ENCODE measurements around the gene APP. TPM values are rescaled to one million over a fixed set of nuclear protein-coding genes. Genes with fewer than 3 reads are reported as not detected.

Gene APP
- total RNA-seq, 1 experiment from 2014 or later, result 266 TPM

DNA sequence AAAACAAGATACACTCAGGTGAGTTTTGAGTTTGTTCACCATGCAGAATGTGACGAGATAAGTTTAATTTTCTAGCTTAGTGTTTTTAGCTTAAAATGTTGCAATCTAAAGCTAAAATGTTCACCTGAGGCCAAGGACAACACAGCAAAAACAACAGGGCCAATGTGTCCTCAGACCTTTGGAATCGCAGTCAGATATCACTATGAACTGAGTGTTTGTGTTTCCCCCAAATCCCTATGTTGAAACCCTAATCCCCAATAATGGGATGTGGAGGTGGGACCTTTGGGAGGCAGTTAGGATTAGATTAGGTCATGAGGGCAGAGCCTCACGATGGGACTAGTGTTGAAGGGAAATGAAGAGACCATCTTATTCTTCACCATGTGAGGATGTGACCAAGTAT lies 291.4 kb downstream of the APP start:
- H3K9ac ChIP-seq (ENCODE audit: low read length), result no peak overlapping the region
- no peak overlapping the region for H3K4me3 ChIP-seq (ENCODE audit: low read length)
- H3K36me3 ChIP-seq (ENCODE audit: low read depth, low read length), result peaks cover 18% of the 10 kb centered on the region
- ChIA-PET CTCF (no interaction called here), POLR2A (ENCODE audit: unreplicated experiment) (interaction anchor here (0.5 kb wide), 1 partner anchor 22 kb away, joined by 12 read pairs; no protein-coding TSS in a partner anchor)
- no peaks in the 10 kb centered on the region for H4K20me1 ChIP-seq (ENCODE audit: low read length)
- no peak overlapping the region for H3K27ac ChIP-seq (ENCODE audit: low read length)
- H2AFZ ChIP-seq (ENCODE audit: low read length), result no peak overlapping the region
- H3F3A ChIP-seq (ENCODE audit: low read length, unreplicated experiment), result no peaks in the 10 kb centered on the region
- H3K9me3 ChIP-seq (ENCODE audit: low read length), result no peaks in the 10 kb centered on the region
- H3K79me2 ChIP-seq (ENCODE audit: low read length), result no peaks in the 10 kb centered on the region
- H3K4me1 ChIP-seq (ENCODE audit: insufficient read depth, low read length), result peaks cover 19% of the 10 kb centered on the region
- no peak for TF ChIP-seq EZH2phosphoT487 (IDR thresholded peaks at IDR 0.05; ENCODE audit: borderline replicate concordance, low read length)
- no peak for TF ChIP-seq EZH2 (IDR thresholded peaks at IDR 0.05; ENCODE audit: low read length, unreplicated experiment)
- TF ChIP-seq CTCF (conservative IDR thresholded peaks at IDR 0.05; ENCODE audit: low read depth, low read length), result no peak
- no TSS peak for BruUV-seq (replicated peaks)
- H3K4me2 ChIP-seq (ENCODE audit: low read length), result no peak overlapping the region
- DNase-seq, result no peak
- ATAC-seq, result no peak
- no peaks in the 10 kb centered on the region for H3K27me3 ChIP-seq (ENCODE audit: low read length)
- intact Hi-C loops (cut with micrococcal nuclease), result no loop called here
- no peaks in the 10 kb centered on the region for H3K9me2 ChIP-seq (replicated peaks; ENCODE audit: low read length)

- Histone ChIP-seq H3K36me3 (ENCODE audit: low read depth, low read length) (peaks cover 18% of the 10 kb centered on the region), H3K9ac (ENCODE audit: low read length) (no peak overlapping the region), H3K27ac (ENCODE audit: low read length) (peak overlapping the region; percentile 42), H3F3A (ENCODE audit: low read length, unreplicated experiment) (no peaks in the 10 kb centered on the region), H3K4me2 (ENCODE audit: low read length) (no peak overlapping the region), H4K20me1 (ENCODE audit: low read length) (no peaks in the 10 kb centered on the region), H3K4me1 (ENCODE audit: insufficient read depth, low read length) (peaks cover 19% of the 10 kb centered on the region), H3K4me3 (ENCODE audit: low read length) (no peak overlapping the region), H3K79me2 (ENCODE audit: low read length) (no peaks in the 10 kb centered on the region), H3K9me3 (ENCODE audit: low read length) (no peaks in the 10 kb centered on the region), H2AFZ (ENCODE audit: low read length) (no peak overlapping the region), H3K27me3 (ENCODE audit: low read length) (no peaks in the 10 kb centered on the region), H3K9me2 (replicated peaks; ENCODE audit: low read length) (no peaks in the 10 kb centered on the region)
- POLR2A ChIA-PET (ENCODE audit: unreplicated experiment), result no interaction called here
- TF ChIP-seq EZH2phosphoT487 (IDR thresholded peaks at IDR 0.05; ENCODE audit: borderline replicate concordance, low read length) (no peak), EZH2 (IDR thresholded peaks at IDR 0.05; ENCODE audit: low read length, unreplicated experiment) (no peak), CTCF (conservative IDR thresholded peaks at IDR 0.05; ENCODE audit: low read depth, low read length) (no peak)
- intact Hi-C loops (cut with micrococcal nuclease), result no loop called here
- CTCF ChIA-PET, result no interaction called here
- DNase-seq, result peak; percentile 81
- peak; percentile 49 for ATAC-seq
- BruUV-seq (replicated peaks), result no TSS peak
Measured at GRCh38 chr21:25878344-25878743, 292.2 kb downstream of the APP start.

GRCh38 chr21:25872271-25872670 lies 298.3 kb downstream of the APP start:
- Histone ChIP-seq H3F3A (ENCODE audit: low read length, unreplicated experiment) (no peaks in the 10 kb centered on the region), H4K20me1 (ENCODE audit: low read length) (no peaks in the 10 kb centered on the region), H3K9ac (ENCODE audit: low read length) (no peak overlapping the region), H3K4me2 (ENCODE audit: low read length) (no peak overlapping the region), H3K36me3 (ENCODE audit: low read depth, low read length) (no peaks in the 10 kb centered on the region), H3K9me2 (replicated peaks; ENCODE audit: low read length) (no peaks in the 10 kb centered on the region), H3K79me2 (ENCODE audit: low read length) (no peaks in the 10 kb centered on the region), H2AFZ (ENCODE audit: low read length) (no peak overlapping the region), H3K27ac (ENCODE audit: low read length) (no peak overlapping the region), H3K9me3 (ENCODE audit: low read length) (no peaks in the 10 kb centered on the region), H3K4me3 (ENCODE audit: low read length) (no peak overlapping the region), H3K4me1 (ENCODE audit: insufficient read depth, low read length) (no peaks in the 10 kb centered on the region), H3K27me3 (ENCODE audit: low read length) (no peaks in the 10 kb centered on the region)
- no peak for TF ChIP-seq EZH2 (IDR thresholded peaks at IDR 0.05; ENCODE audit: low read length, unreplicated experiment)
- peak; percentile 43 for TF ChIP-seq CTCF (conservative IDR thresholded peaks at IDR 0.05; ENCODE audit: low read depth, low read length)
- CTCF ChIA-PET, result no interaction called here
- POLR2A ChIA-PET (ENCODE audit: unreplicated experiment), result interaction anchor here (0.6 kb wide), 1 partner anchor 202 kb away, joined by 3 read pairs; no protein-coding TSS in a partner anchor
- no TSS peak for BruUV-seq (replicated peaks)
- no peak for DNase-seq
- no peak for ATAC-seq
- intact Hi-C loops (cut with micrococcal nuclease), result no loop called here

Data from PC-3 (cell line).